GM18505 (cell line): ENCODE measurements around the gene FAM120AOS.
"Not testable (repeated sequence)": the region's sequence is repeated elsewhere in the genome, so short reads cannot be mapped to it uniquely, and the experiment has no call there.

ENCODE experiments used
- ATAC-seq: cut with Tn5 transposase; IDR thresholded peaks from one replicate; pipeline ENCODE4 v1.9.1; 2021; ENCODE audit not compliant: unreplicated experiment
- POLR2A ChIP-seq: IDR thresholded peaks from 4 replicates; pipeline ENCODE4 v1.6.1; 2011; ENCODE audit warnings: borderline replicate concordance; ENCODE audit not compliant: insufficient read depth, insufficient read length; ENCODE audit errors: extremely low read depth

Gene FAM120AOS

GRCh38 chr9:93440896-93441580 lies 12.3 kb downstream of the FAM120AOS start:
- TF ChIP-seq POLR2A = no peak
- ATAC-seq = no peak

GRCh38 chr9:93439301-93439700 lies 14.1 kb downstream of the FAM120AOS start:
- not testable (repeated sequence) for ATAC-seq

- TF ChIP-seq POLR2A = no peak
- no peak for ATAC-seq
Observed at GRCh38 chr9:93437996-93438395, 15.4 kb downstream of the FAM120AOS start.

GRCh38 chr9:93436655-93437407 lies 16.6 kb downstream of the FAM120AOS start:
- no peak for ATAC-seq
- no peak for TF ChIP-seq POLR2A

GRCh38 chr9:93436218-93436617 lies 17.2 kb downstream of the FAM120AOS start:
- no peak for ATAC-seq
- no peak for TF ChIP-seq POLR2A

- no peak for TF ChIP-seq POLR2A
- ATAC-seq = no peak
Observed at GRCh38 chr9:93435386-93435785, 18.0 kb downstream of the FAM120AOS start.

- no peak for ATAC-seq
- TF ChIP-seq POLR2A = no peak
Observed at GRCh38 chr9:93434056-93434455, 19.3 kb downstream of the FAM120AOS start.

- no peak for ATAC-seq
- no peak for TF ChIP-seq POLR2A
Observed at GRCh38 chr9:93432964-93433363, 20.4 kb downstream of the FAM120AOS start.

GRCh38 chr9:93431539-93432105 lies 21.8 kb downstream of the FAM120AOS start:
- ATAC-seq = no peak
- TF ChIP-seq POLR2A = no peak

GRCh38 chr9:93427655-93428379 lies 25.6 kb downstream of the FAM120AOS start:
- TF ChIP-seq POLR2A = no peak

GRCh38 chr9:93422977-93423616 lies 30.3 kb downstream of the FAM120AOS start:
- no peak for ATAC-seq
- no peak for TF ChIP-seq POLR2A

More at GRCh38 chr9:93427655-93428379, 25.6 kb downstream of the FAM120AOS start:
- ATAC-seq = no peak

GRCh38 chr9:93419023-93419422 lies 34.4 kb downstream of the FAM120AOS start:
- no peak for TF ChIP-seq POLR2A
- ATAC-seq = no peak

GRCh38 chr9:93417538-93417937 lies 35.8 kb downstream of the FAM120AOS start:
- ATAC-seq = no peak
- TF ChIP-seq POLR2A = no peak
